T-cell (primary cell): ENCODE data around the gene ABLIM1. TPM values are rescaled to one million over a fixed set of nuclear protein-coding genes. Genes with fewer than 3 reads are reported as not detected.

ENCODE experiments used
- ATAC-seq, 4 experiments: fragments of 200-7000 bp in 3 of 4; fragments of 150-1000 bp in 1 of 4; cut with Tn5 transposase; replicated peaks in 1 of 4; 1 replicate in 3 of 4; 2 replicates in 1 of 4; pipeline ENCODE4 v1.10.0; 2021; ENCODE audit warnings: moderate library complexity in 3 of 4, mild to moderate bottlenecking in 2 of 4, moderate number of reproducible peaks in 1 of 4
- CTCF ChIA-PET, 2 donors: fragments of 300-600 bp; sonication (Branson Sonifier 250); formaldehyde crosslinking; loops; one replicate each; lab custom pipeline; 2022; ENCODE audit warnings: antibody characterized with exemption in 2 of 2; lab: Charles Lee
- POLR2A ChIA-PET, 2 donors: fragments of 300-600 bp; sonication (Branson Sonifier 250); formaldehyde crosslinking; loops; one replicate each; lab custom pipeline; 2022; ENCODE audit warnings: antibody characterized with exemption in 2 of 2; lab: Charles Lee
- DNase-seq, 35 experiments: peaks; one replicate each; pipeline versions ENCODE4 v3.0.0 to v3.0.0-alpha.2; 2013 to 2023
- H3K27ac ChIP-seq: one replicate; pipeline ENCODE4 v1.5.1; 2013; ENCODE audit warnings: low read length
- H3K27me3 ChIP-seq, 2 experiments: replicated peaks in 1 of 2; 1 replicate in 1 of 2; 2 replicates in 1 of 2; pipeline versions ENCODE4 v1.6.1 to v1.7.0; 2013; ENCODE audit warnings: low read length in 1 of 2, mixed read lengths in 1 of 2; ENCODE audit not compliant: control insufficient read depth in 2 of 2, insufficient read depth in 2 of 2; ENCODE audit errors: extremely low read depth in 1 of 2
- H3K36me3 ChIP-seq, 2 donors: 1 replicate in 1 of 2; 2 replicates in 1 of 2; pipeline versions ENCODE4 v1.6.1 to v1.7.0; 2013; ENCODE audit warnings: low read length in 1 of 2; ENCODE audit not compliant: control insufficient read depth in 2 of 2, insufficient read depth in 1 of 2; ENCODE audit errors: extremely low read depth in 1 of 2
- H3K4me1 ChIP-seq, 2 experiments: 1 replicate in 1 of 2; 2 replicates in 1 of 2; pipeline versions ENCODE4 v1.6.1 to v1.7.0; 2013; ENCODE audit warnings: low read length in 2 of 2, mixed read lengths in 1 of 2; ENCODE audit not compliant: insufficient read depth in 2 of 2, control insufficient read depth in 1 of 2; ENCODE audit errors: extremely low read depth in 1 of 2
- H3K4me3 ChIP-seq, 2 donors: 1 replicate in 1 of 2; 2 replicates in 1 of 2; pipeline versions ENCODE4 v1.5.1 to v1.7.0; 2013; ENCODE audit warnings: mild to moderate bottlenecking in 2 of 2, low read length in 1 of 2, moderate library complexity in 1 of 2; ENCODE audit not compliant: control insufficient read depth in 1 of 2; ENCODE audit errors: extremely low read depth in 1 of 2
- H3K9me3 ChIP-seq: 2 replicates; pipeline ENCODE4 v1.7.0; 2013
- H3K27ac Mint-ChIP-seq, 2 donors: one replicate each; pipeline ENCODE4 v1.8.0; 2020 to 2021; ENCODE audit warnings: mild to moderate bottlenecking in 2 of 2, mixed read lengths in 2 of 2
- H3K27me3 Mint-ChIP-seq, 2 donors: one replicate each; pipeline ENCODE4 v1.8.0; 2021 to 2022; ENCODE audit warnings: mixed read lengths in 2 of 2
- H3K36me3 Mint-ChIP-seq: one replicate; pipeline ENCODE4 v1.8.0; 2021; ENCODE audit warnings: mixed read lengths
- H3K4me1 Mint-ChIP-seq, 3 donors: one replicate each; pipeline ENCODE4 v1.8.0; 2020 to 2022; ENCODE audit warnings: mixed read lengths in 3 of 3, mild to moderate bottlenecking in 1 of 3
- H3K4me3 Mint-ChIP-seq, 3 donors: one replicate each; pipeline ENCODE4 v1.8.0; 2020 to 2022; ENCODE audit warnings: mild to moderate bottlenecking in 3 of 3, mixed read lengths in 3 of 3, moderate library complexity in 3 of 3
- H3K9me3 Mint-ChIP-seq, 3 donors: one replicate each; pipeline ENCODE4 v1.8.0; 2020 to 2022; ENCODE audit warnings: mixed read lengths in 3 of 3
- WGBS: methylation state at CpG from one replicate; pipeline ENCODE4 v1.1.5; 2013; ENCODE audit warnings: missing lambda C conversion rate; ENCODE audit not compliant: insufficient coverage; 5-methylcytosine and 5-hydroxymethylcytosine counted together
- total RNA-seq, 35 experiments: library from RNA in 6 of 35; stranded (reverse) in 6 of 35; fragments of 120-200 nt in 1 of 35; gene quantifications; one replicate each; pipeline versions ENCODE4 v1.2.1 to v1.2.4 and lab custom pipeline; 2013 to 2026

ABLIM1 gene
- total RNA-seq, 5 donors from 2014 or later (not counting 1 experiment from before 2014, with no cell fraction given), result 212 to 311 (median 266) TPM

DNA sequence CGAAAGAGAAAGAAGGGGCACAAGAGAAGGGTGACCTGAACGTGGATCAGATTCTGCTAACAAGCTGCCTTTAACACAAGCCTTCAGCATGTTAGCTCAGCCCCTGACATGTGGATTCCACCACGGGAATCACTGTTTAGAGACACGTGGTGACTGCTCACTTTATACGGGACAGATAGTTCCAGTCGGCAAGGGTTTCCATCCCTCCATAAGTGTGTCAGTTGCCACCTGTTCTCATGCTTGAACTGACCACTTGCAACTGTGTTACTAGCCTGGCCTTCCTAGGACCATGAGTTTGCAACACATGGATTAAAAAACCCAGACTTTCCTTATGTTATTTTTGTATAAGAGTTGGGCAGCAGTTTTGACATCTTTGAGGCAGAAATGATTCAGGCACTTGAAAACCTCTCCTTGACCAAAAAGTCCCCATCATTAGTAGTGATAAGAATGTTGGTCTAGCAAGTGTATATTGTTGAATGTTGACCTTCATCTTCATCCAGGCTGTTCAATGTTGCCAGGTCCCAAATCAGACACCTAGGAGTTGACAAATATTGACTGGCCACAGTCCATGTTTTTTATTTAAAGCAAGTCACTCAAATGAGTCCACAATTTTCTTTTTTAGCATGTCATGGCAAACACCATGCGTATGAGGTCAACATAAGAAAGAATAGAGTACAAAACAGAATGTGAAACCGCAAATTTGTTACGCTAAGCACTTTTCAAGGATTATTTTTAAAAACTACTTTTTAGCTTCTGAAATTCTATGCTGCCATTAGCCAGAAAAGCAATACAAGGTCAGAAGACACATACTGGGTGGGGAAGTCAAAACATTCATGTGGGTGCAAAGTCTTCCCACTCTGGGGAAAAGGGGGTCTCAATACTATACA lies 101.6 kb downstream of the ABLIM1 start:
- DNase-seq, result no peak
- Mint-ChIP-seq H3K36me3 (peaks cover 7% of the 10 kb centered on the region), H3K27me3 (no peaks in the 10 kb centered on the region), H3K27ac (no peak overlapping the region), H3K9me3 (peaks cover 6 to 9% (median 7%) of the 10 kb centered on the region in 3 donors), H3K4me1 (no peaks in the 10 kb centered on the region), H3K4me3 (no peak overlapping the region)
- H3K9me3 ChIP-seq, result peaks cover 2% of the 10 kb centered on the region
- H3K36me3 ChIP-seq, result no peaks in the 10 kb centered on the region
- no peak for ATAC-seq
- H3K27ac ChIP-seq, result no peak overlapping the region
- no peaks in the 10 kb centered on the region for H3K27me3 ChIP-seq
- no peak overlapping the region for H3K4me3 ChIP-seq
- 98% methylated on average over 5 of the region's 9 CpGs for WGBS
- H3K4me1 ChIP-seq, result no peaks in the 10 kb centered on the region
- POLR2A ChIA-PET, result no interaction called here
- CTCF ChIA-PET, result interaction anchor here (0.6 to 1.3 kb wide), 2 partner anchors 68 to 133 kb away, joined by 3 to 4 read pairs; no protein-coding TSS in a partner anchor

DNA sequence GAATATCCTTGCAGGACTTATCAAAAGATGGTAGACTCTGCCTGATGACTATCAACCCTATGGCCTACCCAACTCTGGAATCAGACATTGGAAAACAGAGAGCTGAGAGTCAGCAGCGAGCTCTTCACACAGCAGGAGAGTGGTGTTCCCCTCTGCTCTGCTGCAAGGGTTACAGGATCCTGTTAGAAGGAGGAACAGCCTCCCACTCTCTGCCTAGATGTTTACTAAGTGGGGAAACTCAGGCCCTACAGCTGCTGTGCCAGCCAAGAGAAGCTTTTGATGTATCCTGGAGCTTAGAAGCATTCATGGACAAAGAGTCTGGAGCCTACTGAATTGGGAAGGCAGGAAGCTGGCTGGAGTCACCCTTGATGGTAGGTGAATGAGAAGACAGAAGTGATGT lies 104.6 kb downstream of the ABLIM1 start:
- Mint-ChIP-seq H3K27me3 (no peaks in the 10 kb centered on the region), H3K9me3 (peaks cover 6 to 9% (median 7%) of the 10 kb centered on the region in 3 donors), H3K4me3 (no peak overlapping the region), H3K36me3 (peaks cover 7% of the 10 kb centered on the region), H3K4me1 (peaks cover 9 to 15% (median 10%) of the 10 kb centered on the region in 3 donors), H3K27ac (no peak overlapping the region)
- POLR2A ChIA-PET, result interaction anchor here in 1 of 2 donors (0.6 kb wide), 1 partner anchor 32 kb away, joined by 3 read pairs; no protein-coding TSS in a partner anchor
- Histone ChIP-seq H3K27me3 (no peaks in the 10 kb centered on the region), H3K27ac (no peak overlapping the region), H3K36me3 (no peaks in the 10 kb centered on the region), H3K9me3 (peaks cover 2% of the 10 kb centered on the region), H3K4me1 (peaks cover 0 to 5% of the 10 kb centered on the region in 2 experiments), H3K4me3 (no peak overlapping the region)
- no peak for DNase-seq
- CTCF ChIA-PET, result interaction anchor here (0.5 to 3.0 kb wide), 7 partner anchors 20 to 232 kb away, joined by 3 to 7 read pairs (median 5); no protein-coding TSS in a partner anchor
- WGBS, result no CpG with 5 or more reads among the region's 1 CpG
- no peak for ATAC-seq

DNA sequence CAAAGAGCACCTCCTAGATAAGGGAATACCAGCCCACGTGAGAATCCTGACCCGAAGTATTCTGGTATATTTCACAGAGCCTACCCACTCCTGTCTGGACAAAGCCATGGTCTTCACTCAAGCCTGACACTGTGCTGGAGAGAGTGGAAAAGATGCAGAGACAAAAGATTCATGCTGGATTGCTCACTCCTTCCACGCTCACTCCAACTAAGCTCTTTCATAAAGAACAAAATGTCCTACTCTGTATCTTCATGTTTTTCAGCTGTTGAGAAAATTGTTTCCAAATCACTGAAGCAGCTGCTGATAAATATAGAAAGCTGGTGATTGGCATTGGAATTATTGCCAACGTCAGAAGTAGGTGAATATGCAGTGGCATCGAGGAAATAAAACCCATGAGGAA lies 106.0 kb downstream of the ABLIM1 start:
- no peak overlapping the region for H3K27ac ChIP-seq
- H3K27ac Mint-ChIP-seq, result peak overlapping the region in 1 of 2 donors; percentile 34
- POLR2A ChIA-PET, result interaction anchor here in 1 of 2 donors (0.6 to 1.0 kb wide), 2 partner anchors 9 to 166 kb away, joined by 3 to 4 read pairs; no protein-coding TSS in a partner anchor

DNA sequence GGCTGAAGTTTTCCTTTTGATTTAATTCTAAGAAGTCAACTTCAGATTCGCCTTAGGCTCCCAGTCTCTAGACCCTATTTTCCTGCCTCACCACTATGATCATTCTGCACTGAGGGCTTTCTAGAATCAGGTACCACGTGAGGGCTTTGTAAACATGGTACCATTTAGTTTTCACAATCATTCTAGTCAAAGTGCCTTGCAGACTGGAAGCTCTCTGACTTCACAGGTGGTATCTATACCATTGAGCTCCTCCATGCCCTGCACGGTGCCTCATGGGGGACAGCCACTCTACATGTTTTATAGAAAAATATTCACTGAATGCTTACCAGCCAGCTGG lies 106.5 kb downstream of the ABLIM1 start:
- Histone ChIP-seq H3K36me3 (no peaks in the 10 kb centered on the region), H3K9me3 (no peaks in the 10 kb centered on the region), H3K27ac (no peak overlapping the region), H3K4me1 (peaks cover 14 to 16% of the 10 kb centered on the region in 2 experiments), H3K4me3 (no peak overlapping the region), H3K27me3 (no peaks in the 10 kb centered on the region)
- no peak for ATAC-seq
- ChIA-PET POLR2A (interaction anchor here in 1 of 2 donors (0.6 kb wide), 1 partner anchor 166 kb away, joined by 3 read pairs; no protein-coding TSS in a partner anchor), CTCF (interaction anchor here (0.7 to 3.0 kb wide), 11 partner anchors 13 to 1449 kb away, joined by 3 to 7 read pairs (median 4); no protein-coding TSS in a partner anchor)
- Mint-ChIP-seq H3K36me3 (no peaks in the 10 kb centered on the region), H3K27me3 (no peaks in the 10 kb centered on the region), H3K4me1 (peaks cover 27 to 32% (median 27%) of the 10 kb centered on the region in 3 donors), H3K4me3 (no peak overlapping the region), H3K9me3 (no peaks in the 10 kb centered on the region), H3K27ac (no peak overlapping the region)
- DNase-seq, result no peak
- 60% methylated on average over 2 of the region's 3 CpGs for WGBS

More for the DNA sequence above, 106.0 kb downstream of the ABLIM1 start:
- no peaks in the 10 kb centered on the region for H3K36me3 Mint-ChIP-seq
- peaks cover 10 to 14% of the 10 kb centered on the region in 2 experiments for H3K4me1 ChIP-seq
- H3K9me3 ChIP-seq, result no peaks in the 10 kb centered on the region
- no peak overlapping the region for H3K4me3 ChIP-seq
- WGBS, result no CpG with 5 or more reads among the region's 5 CpGs
- ATAC-seq, result no peak
- no peaks in the 10 kb centered on the region for H3K36me3 ChIP-seq
- no peak for DNase-seq
- H3K27me3 Mint-ChIP-seq, result no peaks in the 10 kb centered on the region
- peaks cover 23 to 28% (median 24%) of the 10 kb centered on the region in 3 donors for H3K4me1 Mint-ChIP-seq
- no peak overlapping the region for H3K4me3 Mint-ChIP-seq
- H3K27me3 ChIP-seq, result no peaks in the 10 kb centered on the region
- H3K9me3 Mint-ChIP-seq, result no peaks in the 10 kb centered on the region
- CTCF ChIA-PET, result interaction anchor here (0.7 to 3.0 kb wide), 13 partner anchors 8 to 1450 kb away, joined by 3 to 7 read pairs (median 4); no protein-coding TSS in a partner anchor

DNA sequence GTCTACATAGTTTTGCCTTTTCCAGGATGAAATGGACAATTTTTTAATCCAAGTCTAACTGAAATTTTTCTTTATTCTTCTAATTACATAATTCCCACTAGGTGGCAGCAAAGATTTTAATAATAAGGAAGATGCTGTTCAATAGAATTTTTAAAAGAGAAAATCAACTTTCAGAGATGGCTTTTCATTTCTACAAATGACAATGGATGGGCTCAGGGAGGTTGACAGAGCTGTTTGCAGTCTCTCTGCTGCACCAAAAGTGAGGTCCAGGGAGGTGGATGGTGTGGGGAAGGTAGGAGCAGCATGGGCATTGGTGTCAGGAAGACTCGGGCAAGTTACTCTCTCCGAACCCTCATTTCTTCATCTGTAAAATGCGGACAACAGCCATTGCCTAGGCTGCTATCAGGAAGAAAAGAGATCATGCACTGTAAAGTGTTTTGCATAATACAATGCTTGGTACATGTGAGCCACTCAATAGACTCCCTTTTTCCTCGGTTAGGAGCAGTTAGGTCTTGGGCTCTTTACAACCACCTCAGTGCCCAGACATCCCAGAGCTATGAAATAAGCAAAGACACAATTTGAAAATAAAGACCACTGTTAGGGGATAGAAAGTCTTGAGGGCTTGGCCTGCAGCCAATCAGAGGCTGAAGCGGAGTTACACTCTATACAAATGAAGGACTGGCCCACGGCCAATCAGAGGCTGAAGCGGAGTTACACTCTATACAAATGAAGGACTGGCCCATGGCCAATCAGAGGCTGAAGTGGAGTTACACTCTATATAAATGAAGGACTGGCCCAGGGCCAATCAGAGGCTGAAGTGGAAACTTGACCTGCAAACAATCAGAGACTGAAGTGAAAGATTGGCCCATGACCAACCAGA lies 107.1 kb downstream of the ABLIM1 start:
- no peaks in the 10 kb centered on the region for H3K27me3 ChIP-seq
- H3K27ac Mint-ChIP-seq, result peak overlapping the region in 1 of 2 donors; percentile 44
- H3K4me1 Mint-ChIP-seq, result peaks cover 33 to 38% (median 33%) of the 10 kb centered on the region in 3 donors
- H3K27ac ChIP-seq, result no peak overlapping the region
- no peaks in the 10 kb centered on the region for H3K36me3 Mint-ChIP-seq
- 100% methylated on average over 1 of the region's 7 CpGs for WGBS
- ATAC-seq, result no peak
- H3K9me3 Mint-ChIP-seq, result no peaks in the 10 kb centered on the region
- H3K4me3 Mint-ChIP-seq, result no peak overlapping the region
- no peaks in the 10 kb centered on the region for H3K9me3 ChIP-seq
- ChIA-PET CTCF (interaction anchor here (0.5 to 3.0 kb wide), 4 partner anchors 17 to 235 kb away, joined by 5 to 14 read pairs (median 6); no protein-coding TSS in a partner anchor), POLR2A (no interaction called here)
- no peaks in the 10 kb centered on the region for H3K36me3 ChIP-seq
- H3K27me3 Mint-ChIP-seq, result no peaks in the 10 kb centered on the region
- peaks cover 20 to 21% of the 10 kb centered on the region in 2 experiments for H3K4me1 ChIP-seq
- no peak overlapping the region for H3K4me3 ChIP-seq
- peak in 1 of 35 experiments; percentile 50 for DNase-seq
